ENCODE data around the gene ZNF592.

GRCh38 chr15:84764989-84765388 lies 16.6 kb downstream of the ZNF592 start:
- TF ChIP-seq RAD21 (CRISPR knock-in tag; IDR thresholded peaks at IDR 0.05) (no peak), DMTF1 (CRISPR knock-in tag; IDR thresholded peaks at IDR 0.05) (no peak), KDM1A (CRISPR knock-in tag; IDR thresholded peaks at IDR 0.05) (no peak), ZNF367 (CRISPR knock-in tag; IDR thresholded peaks at IDR 0.05; ENCODE audit: borderline replicate concordance) (no peak)
